HEK293 (cell line): ENCODE results near the gene ZNF764.

Source experiments
- TCF7L2 ChIP-seq: IDR thresholded peaks from 2 replicates; pipeline ENCODE4 v1.6.1; 2011; ENCODE audit warnings: low read depth, mild to moderate bottlenecking, inconsistent platforms, low read length, moderate library complexity, borderline replicate concordance
- ZNF555 ChIP-seq: fragments of 450-650 bp; formaldehyde crosslinking; conservative IDR thresholded peaks from 2 replicates; pipeline ENCODE4 v1.5.1; 2017; ENCODE audit warnings: missing biosample characterization, mild to moderate bottlenecking, missing genetic modification characterization, inconsistent platforms

DNA sequence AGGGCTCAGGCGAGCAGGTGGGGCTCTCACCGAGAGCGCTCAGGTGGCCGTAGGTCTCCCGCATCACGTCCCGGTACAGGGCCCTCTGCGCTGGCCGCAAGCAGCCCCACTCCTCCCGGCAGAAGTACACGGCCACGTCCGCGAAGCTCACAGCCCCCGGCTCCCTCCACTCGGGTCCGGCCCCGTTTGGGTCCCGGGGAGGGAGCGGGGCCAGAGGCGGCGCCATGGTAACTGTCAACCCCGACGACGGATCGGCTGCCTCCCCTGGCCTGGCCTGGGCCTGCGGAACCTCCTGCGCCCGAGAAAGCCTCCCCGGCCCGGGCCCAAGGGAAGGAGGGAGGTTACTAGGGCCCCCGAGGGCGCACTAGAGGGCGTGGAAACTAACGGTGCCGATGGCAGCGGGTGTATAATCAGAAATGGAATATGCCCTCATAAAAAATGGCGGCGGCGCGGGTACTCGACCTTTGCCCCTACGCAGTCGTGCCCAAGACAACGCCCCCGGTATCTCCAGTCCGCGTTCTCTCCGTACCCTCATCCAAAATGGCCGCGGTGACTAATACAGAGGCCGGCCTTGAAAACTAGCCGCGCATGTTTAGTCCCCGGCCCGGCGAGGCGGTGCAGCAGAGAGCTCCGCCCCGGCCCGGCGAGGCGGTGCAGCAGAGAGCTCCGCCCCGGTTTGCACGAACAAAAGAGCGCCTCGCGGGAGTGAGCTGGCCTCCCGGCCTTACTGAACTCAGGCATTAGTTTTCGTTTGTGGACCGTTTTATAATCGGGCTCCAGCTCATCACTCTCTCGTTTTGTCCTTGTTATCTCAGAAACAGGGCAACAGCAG, at the start of gene ZNF764:
- TF ChIP-seq TCF7L2, result no peak
- TF ChIP-seq ZNF555 (tag by site-specific recombination), result no peak
